DOHH2 (cell line): ENCODE data around the gene WSCD2.

Source experiments
- H3F3A ChIP-seq: fragments of 200-600 bp; sonication (generic), shearing (Covaris generic); 2 replicates; pipeline ENCODE4 v1.6.0; 2016; ENCODE audit warnings: antibody characterized with exemption, mild to moderate bottlenecking; ENCODE audit not compliant: control insufficient read depth, insufficient read depth
- H3K27ac ChIP-seq: fragments of 200-600 bp; sonication (generic); 2 replicates; pipeline ENCODE4 v1.5.1; 2014; ENCODE audit warnings: low read depth, mild to moderate bottlenecking, low read length, moderate library complexity
- H3K27me3 ChIP-seq: fragments of 200-600 bp; sonication (generic); 2 replicates; pipeline ENCODE4 v1.6.1; 2014; ENCODE audit warnings: mild to moderate bottlenecking, low read length, mixed read lengths; ENCODE audit not compliant: control insufficient read depth
- H3K36me3 ChIP-seq: fragments of 200-600 bp; sonication (generic); 2 replicates; pipeline ENCODE4 v1.6.1; 2014; ENCODE audit warnings: mild to moderate bottlenecking, low read length, moderate library complexity, mixed read lengths; ENCODE audit not compliant: control insufficient read depth
- H3K4me1 ChIP-seq: fragments of 200-600 bp; sonication (generic); 2 replicates; pipeline ENCODE4 v1.6.1; 2014; ENCODE audit warnings: mild to moderate bottlenecking, low read length, mixed read lengths; ENCODE audit not compliant: control insufficient read depth
- H3K4me2 ChIP-seq: fragments of 200-600 bp; sonication (generic); 2 replicates; pipeline ENCODE4 v1.6.0; 2014; ENCODE audit warnings: mild to moderate bottlenecking, low read length, moderate library complexity
- H3K4me3 ChIP-seq: fragments of 200-600 bp; sonication (generic); 2 replicates; pipeline ENCODE4 v1.5.1; 2014; ENCODE audit warnings: mild to moderate bottlenecking, low read length, mixed read lengths
- H3K79me2 ChIP-seq: fragments of 200-600 bp; sonication (generic); 2 replicates; pipeline ENCODE4 v1.6.1; 2014; ENCODE audit warnings: mild to moderate bottlenecking, low read length, mixed read lengths; ENCODE audit not compliant: control insufficient read depth
- H3K9me2 ChIP-seq: fragments of 200-600 bp; sonication (generic); replicated peaks from 2 replicates; pipeline ENCODE4 v1.6.1; 2014; ENCODE audit warnings: mild to moderate bottlenecking, low read length, mixed read lengths; ENCODE audit not compliant: control insufficient read depth
- H3K9me3 ChIP-seq: fragments of 200-600 bp; sonication (generic); 2 replicates; pipeline ENCODE4 v1.6.1; 2014; ENCODE audit warnings: antibody characterized with exemption, low read length, mixed read lengths; ENCODE audit not compliant: control insufficient read depth, insufficient read depth
- H4K20me1 ChIP-seq: fragments of 200-600 bp; sonication (generic); 2 replicates; pipeline ENCODE4 v1.6.0; 2014; ENCODE audit warnings: low read depth, mild to moderate bottlenecking, antibody characterized with exemption, low read length, moderate library complexity; ENCODE audit not compliant: control insufficient read depth, insufficient read depth
- CTCF ChIP-seq: fragments of 200-600 bp; sonication (generic); IDR thresholded peaks from one replicate; pipeline ENCODE4 v1.5.1; 2014; ENCODE audit warnings: antibody characterized with exemption, mild to moderate bottlenecking, low read depth, low read length; ENCODE audit not compliant: poor library complexity, severe bottlenecking
- EZH2phosphoT487 ChIP-seq: fragments of 200-600 bp; sonication (generic); IDR thresholded peaks from 2 replicates; pipeline ENCODE4 v1.6.1; 2017; ENCODE audit warnings: borderline replicate concordance, mild to moderate bottlenecking, antibody characterized with exemption, low read length, moderate library complexity, mixed read lengths

WSCD2 gene

GRCh38 chr12:108106599-108106998, 22.5 kb upstream of the WSCD2 start:
- Histone ChIP-seq H3K36me3 (no peaks in the 10 kb centered on the region), H3K9me2 (no peaks in the 10 kb centered on the region), H3K27me3 (no peaks in the 10 kb centered on the region), H3F3A (no peaks in the 10 kb centered on the region), H3K79me2 (no peaks in the 10 kb centered on the region), H3K4me3 (no peak overlapping the region), H3K4me1 (no peaks in the 10 kb centered on the region), H3K9me3 (no peaks in the 10 kb centered on the region), H3K4me2 (no peak overlapping the region), H3K27ac (no peak overlapping the region), H4K20me1 (no peaks in the 10 kb centered on the region)
- TF ChIP-seq CTCF = no peak
- no peak for TF ChIP-seq EZH2phosphoT487

- no peaks in the 10 kb centered on the region for H3K4me1 ChIP-seq
- no peaks in the 10 kb centered on the region for H3F3A ChIP-seq
- no peak overlapping the region for H3K4me2 ChIP-seq
- H3K9me2 ChIP-seq = no peaks in the 10 kb centered on the region
- no peaks in the 10 kb centered on the region for H3K79me2 ChIP-seq
- no peak overlapping the region for H3K27ac ChIP-seq
- H3K9me3 ChIP-seq = no peaks in the 10 kb centered on the region
- no peaks in the 10 kb centered on the region for H3K27me3 ChIP-seq
- no peak overlapping the region for H3K4me3 ChIP-seq
- TF ChIP-seq EZH2phosphoT487 = no peak
- TF ChIP-seq CTCF = no peak
- H3K36me3 ChIP-seq = no peaks in the 10 kb centered on the region
- no peaks in the 10 kb centered on the region for H4K20me1 ChIP-seq
Observed at GRCh38 chr12:108107293-108107692, 21.8 kb upstream of the WSCD2 start.

GRCh38 chr12:108109504-108109903, 19.6 kb upstream of the WSCD2 start:
- Histone ChIP-seq H3K27me3 (no peaks in the 10 kb centered on the region), H3K4me3 (no peak overlapping the region), H3K79me2 (no peaks in the 10 kb centered on the region), H4K20me1 (no peaks in the 10 kb centered on the region), H3K27ac (no peak overlapping the region), H3K36me3 (no peaks in the 10 kb centered on the region), H3K9me2 (no peaks in the 10 kb centered on the region), H3K4me1 (no peaks in the 10 kb centered on the region), H3K9me3 (no peaks in the 10 kb centered on the region), H3F3A (no peaks in the 10 kb centered on the region), H3K4me2 (no peak overlapping the region)
- TF ChIP-seq CTCF (no peak), EZH2phosphoT487 (no peak)

GRCh38 chr12:108109954-108110353, 19.1 kb upstream of the WSCD2 start:
- Histone ChIP-seq H3K4me2 (no peak overlapping the region), H3K36me3 (no peaks in the 10 kb centered on the region), H3K4me3 (no peak overlapping the region), H3K79me2 (no peaks in the 10 kb centered on the region), H3K27ac (no peak overlapping the region), H3K4me1 (no peaks in the 10 kb centered on the region), H4K20me1 (no peaks in the 10 kb centered on the region), H3K9me3 (no peaks in the 10 kb centered on the region), H3F3A (no peaks in the 10 kb centered on the region), H3K9me2 (no peaks in the 10 kb centered on the region), H3K27me3 (no peaks in the 10 kb centered on the region)
- no peak for TF ChIP-seq CTCF
- no peak for TF ChIP-seq EZH2phosphoT487
